Measurements from ENCODE around the gene KRT14.

Gene KRT14

GRCh38 chr17:41552455-41552854, 34.2 kb downstream of the KRT14 start:
- ChIA-PET CTCF (interaction anchor here (0.8 to 8.2 kb wide), 5 partner anchors 17 to 705 kb away, joined by 3 to 107 read pairs (median 3); no protein-coding TSS in a partner anchor), POLR2A (no interaction called here)
- no peak for TF ChIP-seq CTCF (IDR thresholded peaks at IDR 0.05; ENCODE audit: control extremely low read depth, extremely low read depth, low read depth, missing control alignments)
- no peak for DNase-seq (ENCODE audit: extremely low spot score)

- TF ChIP-seq CTCF (IDR thresholded peaks at IDR 0.05; ENCODE audit: control extremely low read depth, extremely low read depth, low read depth, missing control alignments), result no peak
- DNase-seq (ENCODE audit: extremely low spot score), result no peak
- CTCF ChIA-PET, result interaction anchor here (1.1 to 8.2 kb wide), 8 partner anchors 11 to 704 kb away, joined by 3 to 107 read pairs (median 26); no protein-coding TSS in a partner anchor
- POLR2A ChIA-PET, result interaction anchor here (1.2 kb wide), 1 partner anchor 340 kb away, joined by 3 read pairs; no protein-coding TSS in a partner anchor
Observed at GRCh38 chr17:41551365-41551764, 35.3 kb downstream of the KRT14 start.

- ChIA-PET POLR2A (no interaction called here), CTCF (interaction anchor here (0.8 to 8.2 kb wide), 58 partner anchors 9 to 934 kb away, joined by 3 to 107 read pairs (median 6); partner anchors contain the start of genes KRT14, KRT15, KRT19 and KRT9)
- no peak for TF ChIP-seq CTCF (IDR thresholded peaks at IDR 0.05; ENCODE audit: control extremely low read depth, extremely low read depth, low read depth, missing control alignments)
- no peak for DNase-seq (ENCODE audit: extremely low spot score)
Observed at GRCh38 chr17:41549596-41550039, 37.1 kb downstream of the KRT14 start.

- CTCF ChIA-PET, result interaction anchor here (0.6 to 8.2 kb wide), 77 partner anchors 8 to 1017 kb away, joined by 3 to 107 read pairs (median 4); partner anchors contain the start of genes KRT14, KRT15, KRT19 and KRT9
Observed at GRCh38 chr17:41548844-41549595, 37.7 kb downstream of the KRT14 start.

GRCh38 chr17:41547921-41548843, 38.5 kb downstream of the KRT14 start:
- ChIA-PET CTCF (interaction anchor here (0.7 to 8.2 kb wide), 67 partner anchors 7 to 1016 kb away, joined by 3 to 107 read pairs (median 5); partner anchors contain the start of genes KRT15, KRT19 and KRT9), POLR2A (no interaction called here)

More at GRCh38 chr17:41548844-41549595, 37.7 kb downstream of the KRT14 start:
- TF ChIP-seq CTCF (IDR thresholded peaks at IDR 0.05; ENCODE audit: control extremely low read depth, extremely low read depth, low read depth, missing control alignments), result peak; percentile 97
- POLR2A ChIA-PET, result no interaction called here
- peak; percentile 83 for DNase-seq (ENCODE audit: extremely low spot score)

More at GRCh38 chr17:41547921-41548843, 38.5 kb downstream of the KRT14 start:
- TF ChIP-seq CTCF (IDR thresholded peaks at IDR 0.05; ENCODE audit: control extremely low read depth, extremely low read depth, low read depth, missing control alignments), result no peak
- no peak for DNase-seq (ENCODE audit: extremely low spot score)
